ENCODE results near the gene MXRA8. TPM values are rescaled to one million over a fixed set of nuclear protein-coding genes. Genes with fewer than 3 reads are reported as not detected.

MXRA8 gene
- total and polyA plus RNA-seq, 2 donors from 2014 or later: 26.0 to 64.7 TPM

DNA sequence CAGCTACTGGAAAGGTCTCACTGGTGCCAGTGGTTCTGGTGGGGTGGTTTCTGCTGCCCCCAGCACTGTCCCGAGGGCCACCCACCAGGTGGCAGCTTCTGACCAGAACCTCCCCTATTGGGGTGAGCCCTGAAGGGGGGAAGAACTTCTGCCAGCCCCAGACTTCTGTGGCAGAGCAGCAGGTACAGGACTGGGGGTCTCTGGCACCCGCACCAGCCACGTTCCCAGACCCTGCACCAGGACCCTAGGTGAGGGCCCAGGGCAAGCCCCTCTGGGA lies 48.3 kb downstream of the MXRA8 start:
- peaks cover 0 to 15% (median 11%) of the 10 kb centered on the region in 3 donors for H3K36me3 ChIP-seq (ENCODE audit: control insufficient read depth in 2 of 3, insufficient read depth in 3 of 3, low read length in 3 of 3)
- H3K27ac ChIP-seq (ENCODE audit: low read depth in 2 of 2, low read length in 2 of 2): no peak overlapping the region
- TF ChIP-seq, protein P1, sequence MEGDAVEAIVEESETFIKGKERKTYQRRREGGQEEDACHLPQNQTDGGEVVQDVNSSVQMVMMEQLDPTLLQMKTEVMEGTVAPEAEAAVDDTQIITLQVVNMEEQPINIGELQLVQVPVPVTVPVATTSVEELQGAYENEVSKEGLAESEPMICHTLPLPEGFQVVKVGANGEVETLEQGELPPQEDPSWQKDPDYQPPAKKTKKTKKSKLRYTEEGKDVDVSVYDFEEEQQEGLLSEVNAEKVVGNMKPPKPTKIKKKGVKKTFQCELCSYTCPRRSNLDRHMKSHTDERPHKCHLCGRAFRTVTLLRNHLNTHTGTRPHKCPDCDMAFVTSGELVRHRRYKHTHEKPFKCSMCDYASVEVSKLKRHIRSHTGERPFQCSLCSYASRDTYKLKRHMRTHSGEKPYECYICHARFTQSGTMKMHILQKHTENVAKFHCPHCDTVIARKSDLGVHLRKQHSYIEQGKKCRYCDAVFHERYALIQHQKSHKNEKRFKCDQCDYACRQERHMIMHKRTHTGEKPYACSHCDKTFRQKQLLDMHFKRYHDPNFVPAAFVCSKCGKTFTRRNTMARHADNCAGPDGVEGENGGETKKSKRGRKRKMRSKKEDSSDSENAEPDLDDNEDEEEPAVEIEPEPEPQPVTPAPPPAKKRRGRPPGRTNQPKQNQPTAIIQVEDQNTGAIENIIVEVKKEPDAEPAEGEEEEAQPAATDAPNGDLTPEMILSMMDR (IDR thresholded peaks at IDR 0.05; ENCODE audit: borderline replicate concordance, extremely low read depth, insufficient read depth): no peak
- DNase-seq (no peak), FAIRE-seq (no peak)
- no peak overlapping the region for H3K9ac ChIP-seq (ENCODE audit: low read length in 3 of 3)
- H3K27me3 ChIP-seq (ENCODE audit: control insufficient read depth, insufficient read depth, low read length): no peaks in the 10 kb centered on the region
- intact Hi-C loops (cut with DNase I): no loop called here
- no peak overlapping the region for H3K4me3 ChIP-seq (ENCODE audit: low read length in 3 of 3)
- H3K4me1 ChIP-seq (ENCODE audit: control insufficient read depth in 2 of 3, insufficient read depth in 2 of 3, low read depth in 1 of 3, low read length in 3 of 3): peaks cover 0 to 28% (median 12%) of the 10 kb centered on the region in 3 donors
- H3K9me3 ChIP-seq (ENCODE audit: control insufficient read depth in 2 of 3, insufficient read depth in 1 of 3, low read length in 3 of 3): no peaks in the 10 kb centered on the region

DNA sequence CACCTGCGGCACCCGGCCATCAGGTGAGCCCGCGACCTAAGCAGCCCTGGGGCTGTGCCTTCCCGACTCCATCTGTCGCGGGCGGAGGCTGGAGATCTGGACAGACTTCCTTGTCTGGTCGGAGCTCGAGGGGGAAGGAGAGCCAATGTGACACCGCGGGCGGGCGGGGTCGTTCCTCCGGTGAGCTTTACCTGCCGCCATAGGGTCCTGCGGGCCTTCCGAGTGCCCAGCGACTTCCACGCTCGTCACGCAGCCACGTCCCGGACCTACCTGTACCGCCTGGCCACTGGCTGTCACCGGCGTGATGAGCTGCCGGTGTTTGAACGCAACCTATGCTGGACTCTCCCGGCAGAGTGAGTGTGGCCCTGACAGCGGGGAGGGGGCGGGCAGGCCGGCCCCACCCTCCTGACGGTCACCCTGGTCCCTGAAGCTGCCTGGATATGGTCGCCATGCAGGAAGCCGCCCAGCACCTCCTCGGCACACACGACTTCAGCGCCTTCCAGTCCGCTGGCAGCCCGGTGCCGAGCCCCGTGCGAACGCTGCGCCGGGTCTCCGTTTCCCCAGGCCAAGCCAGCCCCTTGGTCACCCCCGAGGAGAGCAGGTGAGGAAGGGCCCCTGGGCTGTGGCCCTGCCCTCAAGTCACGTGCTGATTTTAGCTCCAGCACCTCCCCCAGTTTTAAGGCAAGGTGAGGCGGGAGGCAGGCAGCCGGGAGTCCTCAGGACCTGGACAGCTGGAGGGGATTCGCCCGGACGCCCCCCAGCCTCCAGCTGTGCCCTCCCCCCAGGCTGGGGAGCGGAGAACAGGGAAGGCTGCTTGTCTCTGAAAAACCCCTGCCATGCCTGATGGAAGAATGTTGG lies 48.9 kb downstream of the MXRA8 start:
- intact Hi-C loops (cut with DNase I): no loop called here
- Histone ChIP-seq H3K27ac (ENCODE audit: low read depth in 2 of 2, low read length in 2 of 2) (no peak overlapping the region), H3K9me3 (ENCODE audit: control insufficient read depth in 2 of 3, insufficient read depth in 1 of 3, low read length in 3 of 3) (no peaks in the 10 kb centered on the region), H3K27me3 (ENCODE audit: control insufficient read depth, insufficient read depth, low read length) (no peaks in the 10 kb centered on the region), H3K9ac (ENCODE audit: low read length in 3 of 3) (peak overlapping the region in 1 of 3 donors; percentile 80), H3K4me3 (ENCODE audit: low read length in 3 of 3) (peak overlapping the region; percentile 6 to 64 (median 45)), H3K36me3 (ENCODE audit: control insufficient read depth in 2 of 3, insufficient read depth in 3 of 3, low read length in 3 of 3) (peaks cover 0 to 10% (median 7%) of the 10 kb centered on the region in 3 donors), H3K4me1 (ENCODE audit: control insufficient read depth in 2 of 3, insufficient read depth in 2 of 3, low read depth in 1 of 3, low read length in 3 of 3) (peaks cover 0 to 33% (median 12%) of the 10 kb centered on the region in 3 donors)
- FAIRE-seq (no peak), DNase-seq (peak in 2 of 5 donors; percentile 32 to 74)
- TF ChIP-seq, protein P1 (IDR thresholded peaks at IDR 0.05; ENCODE audit: borderline replicate concordance, extremely low read depth, insufficient read depth): no peak

DNA sequence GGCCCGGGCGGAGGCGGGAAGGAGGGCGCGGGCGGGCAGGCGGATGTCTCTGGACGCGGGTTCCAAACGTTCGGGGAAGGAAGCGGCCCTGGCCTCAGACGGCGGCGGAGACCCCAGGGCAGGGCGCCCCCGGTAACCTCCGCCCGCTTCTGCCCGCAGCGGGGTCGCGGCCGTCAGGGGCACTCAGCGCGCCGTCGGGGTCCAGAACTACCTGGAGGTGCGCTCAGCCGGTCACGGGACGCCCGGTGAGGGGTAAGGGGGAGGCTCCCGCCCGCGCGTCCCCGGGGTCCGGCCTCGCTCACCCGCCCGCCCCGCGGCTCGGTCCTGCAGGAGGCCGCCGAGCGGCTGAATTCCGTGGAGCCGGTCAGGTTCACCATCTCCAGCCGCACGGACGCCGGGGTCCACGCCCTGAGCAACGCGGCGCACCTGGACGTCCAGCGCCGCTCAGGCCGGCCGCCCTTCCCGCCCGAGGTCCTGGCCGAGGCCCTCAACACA lies 49.6 kb downstream of the MXRA8 start:
- intact Hi-C loops (cut with DNase I): no loop called here

More for the DNA sequence above, 49.6 kb downstream of the MXRA8 start:
- DNase-seq: peak in 1 of 5 donors; percentile 90
- Histone ChIP-seq H3K27me3 (ENCODE audit: control insufficient read depth, insufficient read depth, low read length) (no peaks in the 10 kb centered on the region), H3K4me1 (ENCODE audit: control insufficient read depth in 2 of 3, insufficient read depth in 2 of 3, low read depth in 1 of 3, low read length in 3 of 3) (peaks cover 0 to 36% (median 12%) of the 10 kb centered on the region in 3 donors), H3K36me3 (ENCODE audit: control insufficient read depth in 2 of 3, insufficient read depth in 3 of 3, low read length in 3 of 3) (peaks cover 0 to 7% (median 6%) of the 10 kb centered on the region in 3 donors), H3K27ac (ENCODE audit: low read depth in 2 of 2, low read length in 2 of 2) (peak overlapping the region; percentile 85 to 89), H3K9ac (ENCODE audit: low read length in 3 of 3) (peak overlapping the region in 2 of 3 donors; percentile 32 to 80), H3K9me3 (ENCODE audit: control insufficient read depth in 2 of 3, insufficient read depth in 1 of 3, low read length in 3 of 3) (no peaks in the 10 kb centered on the region), H3K4me3 (ENCODE audit: low read length in 3 of 3) (peak overlapping the region; percentile 26 to 64 (median 45))
- TF ChIP-seq, protein P1 (IDR thresholded peaks at IDR 0.05; ENCODE audit: borderline replicate concordance, extremely low read depth, insufficient read depth): no peak
- no peak for FAIRE-seq

All from kidney (tissue), 14 donors.